NT2/D1 (cell line): ENCODE measurements around the gene ZNF766.

ENCODE experiments used
- SUZ12 ChIP-seq: IDR thresholded peaks from 2 replicates; pipeline ENCODE4 v1.6.1; 2011; ENCODE audit not compliant: insufficient read length, insufficient read depth; ENCODE audit errors: extremely low read depth
- YY1 ChIP-seq: IDR thresholded peaks from 2 replicates; pipeline ENCODE4 v1.6.1; 2011; ENCODE audit not compliant: insufficient read length, insufficient read depth
- ZNF274 ChIP-seq: IDR thresholded peaks from 2 replicates; pipeline ENCODE4 v1.6.1; 2011; ENCODE audit warnings: mild to moderate bottlenecking, low read depth, low read length

DNA sequence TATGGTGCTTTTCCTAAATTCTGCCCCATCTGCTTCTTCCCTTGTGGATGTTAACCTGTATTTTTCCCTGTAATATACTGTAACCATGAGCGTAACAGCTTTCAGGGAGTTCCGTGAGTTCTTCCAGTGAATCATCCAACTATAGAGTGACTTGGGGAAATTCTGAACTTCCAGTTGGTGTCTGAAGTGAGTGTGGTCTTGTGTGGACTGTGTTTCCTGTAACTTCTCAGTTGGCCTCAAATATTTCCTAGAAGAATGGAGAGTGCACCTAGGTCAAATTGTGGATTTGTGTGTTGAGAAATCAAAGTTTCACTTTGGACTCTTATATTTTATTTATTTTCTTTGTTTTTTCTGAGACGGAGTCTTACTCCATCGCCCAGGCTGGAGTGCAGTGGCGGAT is 11.0 kb upstream of the ZNF766 start:
- TF ChIP-seq YY1, result no peak
- TF ChIP-seq SUZ12, result no peak
- no peak for TF ChIP-seq ZNF274
